Colonic mucosa (tissue), 4 donors: ENCODE measurements around the gene GBP4. TPM values are rescaled to one million over a fixed set of nuclear protein-coding genes. Genes with fewer than 3 reads are reported as not detected.

Source experiments
- DNase-seq: peaks from one replicate; pipeline ENCODE4 v3.0.0-alpha.2; 2020
- H3K27ac ChIP-seq: fragments of 200-600 bp; one replicate; pipeline ENCODE4 v1.8.0; 2021
- H3K27me3 ChIP-seq: fragments of 200-600 bp; one replicate; pipeline ENCODE4 v1.8.0; 2021
- H3K36me3 ChIP-seq: fragments of 200-600 bp; one replicate; pipeline ENCODE4 v1.8.0; 2021
- H3K4me1 ChIP-seq: fragments of 200-600 bp; one replicate; pipeline ENCODE4 v1.8.0; 2021; ENCODE audit warnings: mild to moderate bottlenecking
- H3K4me3 ChIP-seq: fragments of 200-600 bp; one replicate; pipeline ENCODE4 v1.8.0; 2021
- H3K9ac ChIP-seq, 2 donors: one replicate each; pipeline ENCODE4 v1.7.0; 2013; ENCODE audit warnings: control low read depth in 2 of 2, low read depth in 2 of 2, low read length in 2 of 2
- H3K9me3 ChIP-seq: fragments of 200-600 bp; one replicate; pipeline ENCODE4 v1.8.0; 2021
- CTCF ChIP-seq: fragments of 200-600 bp; IDR thresholded peaks from one replicate; pipeline ENCODE4 v1.8.0; 2022; ENCODE audit warnings: antibody characterized with exemption, mild to moderate bottlenecking
- intact Hi-C: fragments of 100-400 bp; cut with DNase I; formaldehyde crosslinking; loops from one replicate; pipeline ENCODE4 v1.14.1; 2022
- total RNA-seq, 2 donors: library from RNA; stranded (reverse); fragmentation: NEBNext Ultra II Directional in 1 of 2; extraction: Animal tissue kit (Norgen Biotek cat#: 25700) in 1 of 2; gene quantifications; one replicate each; pipeline ENCODE4 v1.2.1, GENCODE V29; 2021
- donor health status: healthy.
- donor health status: DM: no; HTN: no; CAD: no.
- donor health status: DM: no; HTN: no; CAD: no.

Gene GBP4
- total RNA-seq, 2 donors from 2014 or later: 2.1 to 4.9 TPM

GRCh38 chr1:89211035-89211634 is 12.4 kb upstream of the GBP4 start:
- H3K4me3 ChIP-seq: no peak overlapping the region
- intact Hi-C loops: no loop called here
- no peaks in the 10 kb centered on the region for H3K4me1 ChIP-seq
- no peaks in the 10 kb centered on the region for H3K36me3 ChIP-seq
- TF ChIP-seq CTCF: no peak
- no peak overlapping the region for H3K9ac ChIP-seq
- H3K27ac ChIP-seq: no peak overlapping the region
- DNase-seq: no peak
- H3K9me3 ChIP-seq: no peaks in the 10 kb centered on the region
- no peaks in the 10 kb centered on the region for H3K27me3 ChIP-seq

GRCh38 chr1:89206373-89206772 is 7.6 kb upstream of the GBP4 start:
- Histone ChIP-seq H3K27ac (no peak overlapping the region), H3K4me1 (no peaks in the 10 kb centered on the region), H3K27me3 (no peaks in the 10 kb centered on the region), H3K36me3 (no peaks in the 10 kb centered on the region), H3K9ac (no peak overlapping the region), H3K4me3 (no peak overlapping the region), H3K9me3 (no peaks in the 10 kb centered on the region)
- TF ChIP-seq CTCF: no peak
- intact Hi-C loops: no loop called here
- no peak for DNase-seq

- Histone ChIP-seq H3K9ac (no peak overlapping the region), H3K36me3 (no peaks in the 10 kb centered on the region), H3K9me3 (no peaks in the 10 kb centered on the region), H3K27ac (no peak overlapping the region), H3K4me3 (no peak overlapping the region), H3K4me1 (no peaks in the 10 kb centered on the region), H3K27me3 (no peaks in the 10 kb centered on the region)
- intact Hi-C loops: no loop called here
- TF ChIP-seq CTCF: no peak
- no peak for DNase-seq
Measured at GRCh38 chr1:89203166-89203565, 4.4 kb upstream of the GBP4 start.

GRCh38 chr1:89201106-89201794 is 2.5 kb upstream of the GBP4 start:
- Histone ChIP-seq H3K9ac (no peak overlapping the region), H3K4me3 (no peak overlapping the region), H3K9me3 (no peaks in the 10 kb centered on the region), H3K27me3 (no peaks in the 10 kb centered on the region), H3K4me1 (no peaks in the 10 kb centered on the region), H3K36me3 (no peaks in the 10 kb centered on the region), H3K27ac (no peak overlapping the region)
- no peak for TF ChIP-seq CTCF
- intact Hi-C loops: no loop called here
- DNase-seq: no peak

GRCh38 chr1:89200663-89201062 is 1.9 kb upstream of the GBP4 start:
- H3K36me3 ChIP-seq: no peaks in the 10 kb centered on the region
- no peak overlapping the region for H3K27ac ChIP-seq
- H3K4me1 ChIP-seq: no peaks in the 10 kb centered on the region
- no peak for TF ChIP-seq CTCF
- no peak overlapping the region for H3K9ac ChIP-seq
- H3K9me3 ChIP-seq: no peaks in the 10 kb centered on the region
- H3K4me3 ChIP-seq: no peak overlapping the region
- no peaks in the 10 kb centered on the region for H3K27me3 ChIP-seq
- no peak for DNase-seq
- intact Hi-C loops: no loop called here
